GM18505 (cell line): ENCODE measurements around the gene MUC20.
"Not testable (repeated sequence)": the region's sequence is repeated elsewhere in the genome, so short reads cannot be mapped to it uniquely, and the experiment has no call there.

Source experiments
- ATAC-seq: cut with Tn5 transposase; IDR thresholded peaks from one replicate; pipeline ENCODE4 v1.9.1; 2021; ENCODE audit not compliant: unreplicated experiment
- POLR2A ChIP-seq: IDR thresholded peaks from 4 replicates; pipeline ENCODE4 v1.6.1; 2011; ENCODE audit warnings: borderline replicate concordance; ENCODE audit not compliant: insufficient read depth, insufficient read length; ENCODE audit errors: extremely low read depth

Gene MUC20

GRCh38 chr3:195690951-195691350 is 29.8 kb upstream of the MUC20 start:
- no peak for ATAC-seq
- no peak for TF ChIP-seq POLR2A

- not testable (repeated sequence) for ATAC-seq
Observed at GRCh38 chr3:195691596-195692353, 29.0 kb upstream of the MUC20 start.

GRCh38 chr3:195692354-195692685 is 28.5 kb upstream of the MUC20 start:
- no peak for ATAC-seq
- no peak for TF ChIP-seq POLR2A

- ATAC-seq = no peak
Observed at GRCh38 chr3:195692781-195693427, 27.9 kb upstream of the MUC20 start.

GRCh38 chr3:195693428-195694216 is 27.2 kb upstream of the MUC20 start:
- no peak for TF ChIP-seq POLR2A

More at GRCh38 chr3:195692781-195693427, 27.9 kb upstream of the MUC20 start:
- no peak for TF ChIP-seq POLR2A

GRCh38 chr3:195694217-195695076 is 26.3 kb upstream of the MUC20 start:
- not testable (repeated sequence) for ATAC-seq

More at GRCh38 chr3:195693428-195694216, 27.2 kb upstream of the MUC20 start:
- ATAC-seq = no peak

- no peak for TF ChIP-seq POLR2A
- no peak for ATAC-seq
Observed at GRCh38 chr3:195696632-195697278, 24.0 kb upstream of the MUC20 start.

- no peak for TF ChIP-seq POLR2A
- ATAC-seq = no peak
Observed at GRCh38 chr3:195697582-195698324, 23.0 kb upstream of the MUC20 start.

GRCh38 chr3:195698325-195698646 is 22.5 kb upstream of the MUC20 start:
- TF ChIP-seq POLR2A = no peak
- no peak for ATAC-seq

GRCh38 chr3:195698647-195699387 is 22.0 kb upstream of the MUC20 start:
- TF ChIP-seq POLR2A = no peak
- no peak for ATAC-seq

- ATAC-seq = no peak
- no peak for TF ChIP-seq POLR2A
Observed at GRCh38 chr3:195699388-195699771, 21.4 kb upstream of the MUC20 start.

GRCh38 chr3:195699860-195700259 is 20.9 kb upstream of the MUC20 start:
- no peak for ATAC-seq
- no peak for TF ChIP-seq POLR2A

- ATAC-seq = no peak
- TF ChIP-seq POLR2A = no peak
Observed at GRCh38 chr3:195700319-195700718, 20.5 kb upstream of the MUC20 start.
